ENCODE results near the gene PTH1R.

Gene PTH1R

DNA sequence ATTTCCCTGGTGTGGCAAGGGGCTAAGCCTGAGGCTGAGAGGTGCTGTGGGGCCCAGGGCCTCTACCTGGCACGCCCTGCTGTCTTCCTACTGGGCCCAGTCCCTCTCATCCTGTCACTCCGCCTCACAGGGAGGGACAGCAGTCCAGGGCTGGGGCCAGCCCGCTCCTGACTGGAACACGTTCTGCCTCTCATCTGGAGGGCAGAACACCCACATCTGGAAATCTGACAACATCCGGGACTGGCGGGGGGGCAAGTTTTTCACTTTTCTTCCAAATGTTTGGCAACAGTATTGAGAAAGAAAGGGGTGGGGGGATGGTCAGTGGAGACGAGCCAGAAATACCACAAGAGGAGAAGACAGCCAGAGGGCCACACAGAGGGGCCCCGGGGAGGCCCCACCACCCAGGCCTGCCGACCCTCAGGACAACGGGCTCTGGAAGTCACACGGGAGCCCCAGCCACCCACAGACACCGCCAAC lies 12.5 kb upstream of the PTH1R start:
- peak; percentile 59 for DNase-seq

DNA sequence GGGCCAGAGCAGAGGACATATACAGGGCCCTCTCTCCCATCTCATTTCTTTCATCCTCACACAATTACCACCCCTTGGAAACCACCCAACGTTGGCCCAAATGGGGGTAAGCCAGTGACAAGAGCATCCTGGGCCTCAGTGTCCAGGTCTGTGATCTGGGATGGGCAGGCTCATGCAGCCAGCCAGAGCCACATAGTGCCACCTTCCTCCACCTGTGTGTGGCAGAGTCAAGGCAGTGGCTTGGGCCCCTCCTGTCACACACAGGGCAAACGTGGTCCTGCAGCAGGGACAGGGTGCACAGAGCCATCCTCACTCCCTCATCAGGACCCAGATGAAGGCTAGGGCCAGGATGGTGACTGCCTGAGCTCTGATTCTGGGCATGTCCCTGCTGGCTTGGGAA lies 12.0 kb upstream of the PTH1R start:
- DNase-seq, result no peak

DNA sequence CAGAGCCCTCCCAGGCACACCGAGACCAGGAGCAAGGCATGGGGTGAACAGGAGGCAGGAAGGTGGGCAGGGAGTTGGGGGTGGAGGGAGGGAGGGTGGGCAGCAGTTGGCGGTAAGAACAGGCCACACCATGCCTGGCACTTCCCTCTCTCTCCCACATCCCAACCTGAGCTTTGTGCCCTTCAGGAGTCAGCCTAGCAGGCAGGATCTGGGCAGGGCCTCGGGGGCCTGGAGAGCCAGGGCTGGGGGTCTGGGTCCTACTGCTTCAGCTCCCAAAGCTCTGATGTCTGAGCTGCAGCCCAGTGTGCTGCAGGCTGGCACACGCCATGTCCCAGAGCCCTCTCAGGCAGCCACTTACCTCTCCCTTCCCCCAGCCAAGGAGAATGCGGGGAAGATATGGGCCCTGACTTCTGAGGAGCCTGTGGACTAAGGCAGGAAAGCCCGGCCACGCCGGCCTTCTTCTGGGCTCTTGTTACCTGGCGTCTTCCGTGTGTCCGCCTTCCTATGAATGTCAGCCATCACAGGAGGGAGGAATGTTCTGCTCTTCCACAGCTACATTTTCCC lies 11.4 kb upstream of the PTH1R start:
- DNase-seq, result no peak

DNA sequence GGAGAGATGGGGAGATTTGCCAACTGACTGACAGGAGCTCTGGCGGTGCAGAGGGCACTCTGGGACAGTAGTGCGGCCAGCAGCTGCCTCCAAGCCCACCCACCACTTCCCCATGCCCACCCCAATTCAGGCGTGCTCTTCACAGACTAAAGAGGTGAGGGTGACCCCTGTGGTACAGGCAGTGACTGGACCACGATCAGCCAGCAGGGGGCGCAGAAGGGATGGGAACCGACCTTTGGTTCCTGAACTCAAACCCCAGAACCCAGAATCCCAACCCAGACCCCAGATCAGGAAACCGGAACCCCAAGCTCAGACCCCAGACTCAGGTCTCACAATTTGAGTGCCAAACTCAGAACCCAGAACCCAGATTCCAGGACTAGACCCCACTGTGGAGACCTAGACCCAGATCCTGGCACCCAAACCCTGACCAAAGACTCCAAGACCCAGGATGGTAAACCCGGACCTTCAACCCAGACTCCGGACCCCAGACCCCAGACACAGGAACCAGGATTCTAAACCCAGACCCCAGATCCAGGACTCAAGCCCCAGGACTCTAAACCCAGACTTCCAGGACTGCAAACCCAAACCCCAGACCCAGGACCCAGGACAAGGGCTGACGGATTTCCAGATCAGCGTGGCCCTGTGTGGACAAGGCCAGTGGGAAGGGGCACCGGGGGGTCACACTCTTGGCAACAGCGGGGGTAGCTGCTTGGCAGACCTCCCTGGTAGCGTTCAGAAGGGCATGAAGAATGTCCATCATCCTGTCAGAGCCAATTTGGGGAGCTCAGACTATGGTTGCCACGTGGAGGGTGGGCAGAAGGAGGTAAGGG lies 10.6 kb upstream of the PTH1R start:
- peak; percentile 48 for DNase-seq

DNA sequence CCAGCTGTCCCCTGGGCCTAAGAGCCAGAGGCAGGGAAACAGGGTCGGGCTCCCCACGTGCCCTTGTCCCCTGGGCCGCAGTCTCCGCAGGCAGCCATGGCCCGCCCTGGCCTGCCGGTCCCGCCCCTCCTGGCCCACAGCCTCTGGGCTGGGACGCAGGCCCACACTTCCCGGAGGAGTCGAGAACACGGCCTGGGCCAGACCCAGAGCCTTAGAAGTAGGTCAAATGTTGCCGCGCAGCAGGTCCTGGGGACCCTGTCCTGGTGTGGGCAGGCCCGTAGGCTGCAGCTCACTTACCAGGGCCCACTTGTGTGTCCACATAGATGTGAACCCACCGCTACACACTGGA lies 10.0 kb upstream of the PTH1R start:
- peak; percentile 28 for DNase-seq

DNA sequence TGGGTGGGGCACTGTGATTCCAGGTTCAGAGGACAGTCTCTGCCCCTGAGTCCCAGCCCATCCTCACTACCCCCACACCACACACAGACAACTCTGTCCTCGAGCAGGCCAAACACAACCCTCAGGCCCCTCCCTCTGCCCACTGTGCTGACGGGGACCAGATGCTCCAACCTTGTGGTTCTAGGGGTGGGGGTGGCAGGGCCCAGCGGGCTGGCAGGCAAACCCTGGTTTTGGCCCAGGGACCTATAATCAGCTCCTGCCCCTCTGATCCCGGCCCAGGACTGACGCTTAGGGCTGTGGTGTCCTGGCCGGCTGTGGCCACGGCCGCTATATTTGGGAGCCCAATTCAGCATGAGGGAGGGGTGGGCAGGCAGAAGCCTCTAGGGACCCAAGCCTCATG lies 9.2 kb upstream of the PTH1R start:
- no peak for DNase-seq

DNA sequence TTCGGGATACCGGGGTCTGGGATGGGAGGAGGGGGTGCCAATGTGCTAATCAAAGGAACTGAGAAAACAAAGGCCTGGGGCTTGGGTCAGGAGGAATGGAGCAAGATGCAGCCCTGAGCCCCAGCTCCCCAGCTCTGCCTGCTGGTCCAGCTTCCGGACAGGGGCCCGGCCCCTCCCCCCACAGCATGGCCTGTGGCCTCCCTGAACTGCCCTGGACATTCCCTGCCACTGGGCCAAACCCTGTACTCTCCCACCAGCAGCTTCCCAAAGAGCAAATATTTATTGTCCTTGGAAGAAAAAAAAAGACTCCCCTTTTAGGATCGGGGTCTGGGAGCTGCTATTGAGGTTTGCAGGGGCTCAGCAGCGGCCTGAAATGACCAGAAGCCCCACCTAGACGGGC lies 8.6 kb upstream of the PTH1R start:
- no peak for DNase-seq

DNA sequence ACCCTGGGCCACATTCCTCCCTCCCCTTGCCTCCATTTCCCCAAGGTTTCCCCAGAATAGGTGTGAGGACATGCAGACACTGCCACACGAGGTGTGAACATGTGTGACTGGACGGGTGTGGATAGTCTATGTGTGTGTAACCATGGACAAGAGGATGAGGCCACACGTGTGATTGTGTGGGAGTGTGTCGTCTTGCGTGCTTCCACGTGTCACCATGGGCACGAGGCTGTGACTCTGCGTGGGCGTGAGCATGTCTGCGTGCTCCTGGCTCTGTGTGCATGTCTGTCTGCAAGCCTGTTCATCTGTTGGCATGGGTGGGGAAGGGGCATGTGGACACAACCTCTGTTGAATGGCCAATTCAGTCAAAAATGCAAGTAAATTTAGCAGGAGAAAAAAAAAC lies 8.1 kb upstream of the PTH1R start:
- DNase-seq, result no peak

DNA sequence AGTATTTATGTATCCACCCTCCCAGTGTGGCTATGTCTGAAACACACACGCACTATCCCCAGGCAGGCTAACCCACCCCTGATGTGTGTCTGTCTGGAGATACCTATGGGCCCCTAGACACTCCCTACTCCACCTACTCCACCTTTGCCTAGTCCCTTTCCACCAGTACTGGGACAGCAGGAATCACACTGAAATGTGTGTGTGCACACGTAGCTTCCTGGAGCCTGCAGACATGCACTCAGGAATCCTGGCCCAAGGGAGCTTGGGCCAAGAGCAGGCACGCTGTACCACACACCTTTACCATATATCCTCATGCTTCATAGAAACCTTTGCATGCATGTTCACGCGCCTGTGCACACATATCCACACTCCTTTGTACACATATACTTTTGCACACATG lies 6.9 kb upstream of the PTH1R start:
- no peak for DNase-seq

DNA sequence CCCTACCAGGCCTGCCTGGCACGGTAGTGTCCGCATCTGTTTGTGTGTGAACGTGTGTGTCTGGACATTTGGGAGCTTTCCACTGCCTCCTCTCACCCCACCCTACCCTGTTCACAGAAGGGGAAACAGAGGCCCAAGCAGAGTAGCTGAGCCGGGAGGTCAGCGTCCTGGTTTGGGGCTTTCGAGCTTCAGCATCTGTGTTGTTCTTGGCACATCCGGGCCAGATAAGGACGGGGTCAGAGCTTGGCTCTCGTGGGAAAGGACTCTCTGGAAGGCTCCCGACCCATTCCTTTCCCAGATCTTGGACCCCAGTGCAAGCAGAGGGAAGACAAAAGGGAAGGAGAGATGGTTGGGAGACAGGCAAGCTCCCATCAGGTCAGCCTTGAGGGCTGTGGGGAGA lies 6.3 kb upstream of the PTH1R start:
- DNase-seq, result no peak

DNA sequence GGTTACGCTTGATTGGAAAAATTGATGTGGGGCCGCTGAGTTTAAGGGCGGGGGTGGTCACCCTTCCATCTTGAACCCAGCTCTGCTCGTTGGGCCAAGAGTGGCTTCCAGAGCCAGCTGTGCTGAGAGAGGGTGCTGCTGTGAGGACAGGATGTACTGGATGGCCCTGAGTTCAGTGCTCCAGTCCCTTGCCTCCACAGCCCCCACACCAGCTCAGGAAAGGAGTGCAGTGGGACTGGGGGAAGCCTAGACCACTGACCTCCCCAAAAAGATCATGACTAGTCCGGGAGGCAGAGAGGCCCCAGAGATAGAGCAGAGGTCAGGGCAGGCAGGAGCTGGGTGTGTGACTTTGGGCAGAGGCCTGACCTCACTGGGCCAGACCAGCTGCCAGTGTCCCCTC lies 4.0 kb upstream of the PTH1R start:
- DNase-seq, result no peak

DNA sequence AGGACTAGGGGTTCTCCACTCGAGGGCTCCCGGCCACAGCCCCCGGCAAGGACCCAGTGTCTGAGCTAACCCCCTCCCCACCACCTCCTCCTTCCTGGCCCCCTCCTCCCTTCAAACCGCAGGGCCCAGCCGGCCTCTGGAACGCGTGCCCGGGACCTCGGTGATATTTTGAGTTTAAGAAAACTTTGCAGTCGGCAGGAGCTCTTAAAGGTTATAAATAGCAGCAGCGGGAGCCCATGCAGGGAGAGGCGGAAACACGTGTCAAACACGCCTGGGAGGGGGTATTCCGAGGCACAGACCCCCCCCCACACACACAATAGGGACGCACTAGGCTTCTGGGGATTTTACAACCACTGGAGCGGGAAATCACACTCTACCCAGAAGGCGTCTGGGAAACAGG lies 3.1 kb upstream of the PTH1R start:
- peak; percentile 47 for DNase-seq

DNA sequence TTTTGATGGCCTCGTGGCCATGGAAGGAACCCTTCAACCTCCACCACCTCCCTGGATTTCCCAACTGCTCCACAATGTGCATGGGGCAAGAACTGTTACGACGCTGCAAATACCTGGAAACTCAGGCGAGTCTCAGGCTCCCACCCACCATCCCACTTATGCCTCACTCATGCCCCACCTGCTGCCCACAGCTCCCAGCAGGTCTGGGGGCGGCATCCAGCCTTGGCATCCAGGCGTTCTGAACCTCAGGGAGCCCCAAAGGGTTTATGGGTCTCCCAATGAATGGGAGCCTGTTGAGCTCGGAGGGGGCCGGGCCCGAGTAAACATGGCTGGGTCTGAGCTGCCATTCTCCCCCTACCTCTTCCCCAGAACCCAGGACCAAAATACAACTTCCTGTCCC lies 2.0 kb upstream of the PTH1R start:
- DNase-seq, result no peak

DNA sequence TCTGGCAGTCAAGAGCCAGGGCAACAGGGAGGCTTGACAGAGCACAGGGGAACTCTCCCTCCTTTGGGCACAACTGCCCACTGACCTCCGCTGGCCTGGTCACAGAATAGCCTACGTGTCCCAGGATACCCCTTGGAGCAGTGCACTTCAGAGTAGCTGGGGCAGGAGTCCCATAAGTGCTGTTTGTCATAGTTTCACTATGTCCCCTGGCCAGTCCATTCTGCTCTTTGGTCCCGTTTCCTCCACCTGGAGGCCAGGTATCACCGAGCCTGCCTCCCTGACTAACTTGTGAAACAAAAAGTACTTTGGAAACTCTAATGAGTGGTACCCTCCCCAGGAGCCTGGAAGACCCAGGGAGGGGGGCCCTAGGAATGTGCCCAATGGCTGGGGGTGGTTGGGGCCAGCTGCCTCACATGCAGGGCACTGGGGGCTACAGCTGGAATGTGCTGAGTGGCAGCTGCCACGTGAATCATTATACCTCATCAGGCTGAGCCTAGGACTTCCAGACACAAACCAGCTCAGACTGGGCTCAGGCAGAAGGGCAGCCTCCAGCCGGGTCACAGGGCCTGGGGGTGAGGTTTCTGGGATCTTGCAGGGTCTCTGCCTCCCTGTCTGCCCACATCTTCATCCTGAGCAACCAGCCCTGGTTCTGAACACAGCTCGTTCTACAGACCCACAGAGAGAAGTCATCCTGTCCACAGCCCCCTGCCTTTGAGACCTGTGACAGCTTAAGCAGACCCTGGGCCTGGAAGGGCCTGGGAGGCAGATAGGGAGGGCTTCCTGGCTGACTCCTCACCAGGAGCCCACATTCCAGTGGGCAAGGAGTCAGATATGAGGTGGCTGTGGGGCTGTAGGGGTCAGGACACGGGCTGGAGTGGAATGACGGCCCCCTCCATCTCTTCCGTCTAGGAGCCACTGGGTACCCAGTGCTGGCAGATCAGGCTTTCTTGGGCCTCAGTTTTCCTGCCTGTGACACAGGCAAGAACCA lies 914 bp upstream of the PTH1R start:
- no peak for DNase-seq

DNA sequence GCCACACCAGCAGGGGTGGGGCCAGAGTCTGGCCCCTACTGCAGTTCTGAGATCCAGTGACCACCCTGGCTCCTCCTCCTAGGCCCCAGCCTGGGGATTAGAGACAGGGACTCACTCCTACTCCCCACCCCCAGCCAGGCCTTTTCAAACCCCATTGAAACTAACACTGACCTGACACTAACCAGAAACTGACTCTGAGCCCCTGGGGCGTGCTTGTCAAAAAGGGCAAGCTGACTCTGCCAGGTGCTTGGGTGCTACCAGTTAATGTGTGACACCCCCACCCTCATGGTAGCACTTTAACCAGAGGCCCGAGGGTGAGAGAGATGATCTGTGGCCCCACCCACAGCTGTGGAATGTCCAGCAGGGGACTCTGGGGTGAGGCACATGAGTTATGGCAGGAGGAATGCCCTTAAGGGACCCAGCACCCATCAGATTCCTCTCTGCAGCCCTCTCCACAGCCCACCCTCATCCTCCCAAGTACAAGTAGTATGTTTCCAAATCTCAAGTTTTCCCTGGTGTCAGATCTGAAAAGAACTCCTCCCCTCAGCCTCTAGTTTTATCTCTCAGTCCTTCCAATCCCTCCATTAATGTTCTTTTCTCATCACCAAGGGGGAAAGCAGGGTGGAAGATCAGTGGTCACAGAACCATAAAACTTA lies 1.4 kb downstream of the PTH1R start:
- DNase-seq, result no peak

DNA sequence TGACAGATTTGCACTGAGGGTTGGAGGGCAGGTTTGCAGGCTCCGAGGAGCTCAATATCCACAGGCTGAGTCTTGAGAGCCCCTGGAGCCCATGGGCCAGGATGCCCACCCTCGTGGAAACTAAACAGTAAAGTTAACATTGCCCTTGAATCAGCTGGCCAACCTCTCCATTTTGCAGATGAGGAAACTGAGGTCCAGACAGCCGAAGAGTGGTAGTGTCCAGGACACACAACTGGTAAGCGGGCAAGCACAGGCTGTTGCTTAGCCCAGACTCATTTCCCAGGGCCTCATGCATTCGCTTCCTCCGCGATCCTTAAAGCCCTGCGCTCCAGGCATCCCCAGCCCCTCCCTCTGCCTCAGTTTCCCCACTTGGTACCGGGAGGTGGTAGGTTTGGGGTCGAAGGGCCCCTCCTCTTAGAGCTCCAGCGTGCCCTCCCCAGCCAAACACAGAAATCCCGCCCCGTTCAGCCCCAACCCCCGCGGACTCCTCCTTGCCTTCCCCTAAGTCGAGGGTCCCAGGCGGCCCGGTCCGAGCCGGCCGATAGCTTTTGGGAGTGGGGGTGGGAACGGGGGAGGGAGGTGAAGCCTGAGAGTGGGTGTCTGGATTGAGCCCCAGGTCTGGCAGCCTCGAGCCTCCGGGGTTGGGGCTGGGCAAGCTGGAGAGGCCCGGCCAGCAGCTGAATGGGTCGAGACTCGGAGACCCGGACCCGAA lies 3.5 kb downstream of the PTH1R start:
- no peak for DNase-seq

DNA sequence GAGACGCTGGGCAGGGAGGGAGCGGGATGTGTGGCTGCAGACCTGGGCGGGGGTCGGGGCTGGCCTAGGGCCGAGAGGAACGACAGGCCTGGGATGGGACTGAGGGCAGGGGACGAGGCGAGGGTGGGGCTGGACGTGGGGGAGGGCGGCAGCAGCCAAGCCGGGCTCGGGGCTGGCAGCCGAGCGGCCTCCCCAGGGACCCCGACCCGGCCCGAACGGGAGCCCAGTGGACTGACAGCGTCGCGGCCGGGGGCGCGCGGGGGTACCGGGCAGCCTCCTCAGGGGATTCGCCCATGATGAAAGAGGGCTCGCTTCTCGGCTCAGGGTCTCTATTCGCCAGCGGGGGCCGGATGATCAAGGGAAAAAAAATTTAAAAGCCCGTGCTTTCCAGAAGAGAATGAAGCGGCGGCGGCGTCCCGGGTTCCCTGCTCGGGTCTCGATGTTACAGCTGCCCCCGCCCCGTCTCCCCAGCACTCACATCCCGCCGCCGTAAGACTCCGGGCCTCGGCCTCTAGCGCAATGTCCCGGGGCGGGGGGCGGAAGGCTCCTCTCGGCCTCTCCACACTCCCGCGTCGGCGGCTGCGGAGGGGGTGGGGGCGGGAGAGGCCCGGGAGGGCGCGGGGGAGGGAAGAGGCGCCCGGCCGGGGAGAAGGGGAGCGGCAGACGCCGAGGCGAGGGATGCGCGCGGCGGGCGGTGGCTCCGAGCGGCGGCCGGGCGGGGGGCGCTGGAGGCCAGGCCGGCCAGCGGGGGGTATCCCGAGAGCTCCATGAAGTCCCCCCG lies 4.3 kb downstream of the PTH1R start:
- peak; percentile 22 for DNase-seq

DNA sequence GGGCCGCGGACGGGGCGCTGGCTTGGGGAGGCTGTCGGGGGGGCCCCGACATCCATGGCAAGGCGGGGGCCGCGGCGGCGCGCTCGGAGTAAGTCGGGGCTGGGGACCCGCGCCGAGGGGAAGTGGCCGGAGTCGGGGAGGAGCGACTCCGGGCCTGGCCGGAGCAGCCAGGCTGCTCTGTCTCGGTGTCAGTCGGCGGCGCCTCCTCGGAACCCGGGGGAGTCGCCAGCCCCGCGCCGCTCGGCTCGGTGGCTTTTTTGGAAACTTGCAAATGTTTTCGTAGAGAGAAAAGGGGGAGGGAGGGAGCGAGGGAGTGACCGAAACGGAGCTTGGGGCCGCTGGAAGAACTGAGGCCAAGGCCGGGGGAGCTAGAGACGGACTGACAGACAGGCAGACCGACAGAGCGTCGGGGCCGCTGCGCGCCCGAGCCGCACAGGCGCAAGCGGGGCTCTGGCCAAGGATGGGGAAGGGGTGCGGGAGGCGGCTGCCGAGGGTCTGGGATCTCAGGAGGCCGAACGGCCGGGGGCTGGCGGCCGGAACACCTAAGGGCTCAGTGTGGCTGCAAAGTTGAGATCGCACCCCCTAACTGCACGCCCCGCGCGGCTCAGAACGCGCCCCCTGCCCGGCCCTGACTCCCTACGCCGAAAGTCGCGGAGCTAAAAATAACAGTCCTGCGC lies 5.0 kb downstream of the PTH1R start:
- no peak for DNase-seq

DNA sequence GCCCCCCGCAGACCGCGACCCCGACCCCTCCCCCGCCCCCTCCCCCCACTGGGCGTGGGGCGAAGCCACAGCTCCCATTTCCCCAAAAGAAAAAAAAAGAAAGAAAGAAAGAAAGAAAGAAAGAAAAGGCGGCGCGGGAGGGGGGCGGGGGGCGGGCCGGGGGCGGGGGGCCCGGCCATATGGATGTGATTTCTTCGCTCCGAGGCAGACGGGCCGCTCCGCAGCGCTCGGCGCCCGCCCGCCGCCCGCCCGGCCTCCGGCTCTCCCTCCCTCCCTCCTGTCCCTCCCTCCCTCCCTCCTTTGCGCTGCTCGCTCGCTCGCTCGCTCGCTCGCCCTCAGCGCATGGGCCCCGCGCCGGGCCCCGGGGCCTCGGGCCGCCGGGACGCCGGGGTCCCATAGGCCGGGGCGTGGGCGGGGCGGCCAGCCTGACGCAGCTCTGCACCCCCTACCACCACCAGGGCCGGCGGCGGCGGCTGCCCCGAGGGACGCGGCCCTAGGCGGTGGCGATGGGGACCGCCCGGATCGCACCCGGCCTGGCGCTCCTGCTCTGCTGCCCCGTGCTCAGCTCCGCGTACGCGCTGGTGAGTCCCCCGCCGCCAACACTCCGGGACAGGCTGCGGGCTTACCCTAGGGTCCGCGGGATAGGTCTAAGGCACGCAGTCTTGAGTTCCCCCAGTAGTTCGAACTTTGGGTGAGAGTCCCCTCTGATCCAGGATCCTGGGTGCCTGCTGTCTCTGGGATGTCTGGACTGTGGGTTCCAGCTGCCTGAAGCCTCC lies 5.7 kb downstream of the PTH1R start:
- peak; percentile 28 for DNase-seq

DNA sequence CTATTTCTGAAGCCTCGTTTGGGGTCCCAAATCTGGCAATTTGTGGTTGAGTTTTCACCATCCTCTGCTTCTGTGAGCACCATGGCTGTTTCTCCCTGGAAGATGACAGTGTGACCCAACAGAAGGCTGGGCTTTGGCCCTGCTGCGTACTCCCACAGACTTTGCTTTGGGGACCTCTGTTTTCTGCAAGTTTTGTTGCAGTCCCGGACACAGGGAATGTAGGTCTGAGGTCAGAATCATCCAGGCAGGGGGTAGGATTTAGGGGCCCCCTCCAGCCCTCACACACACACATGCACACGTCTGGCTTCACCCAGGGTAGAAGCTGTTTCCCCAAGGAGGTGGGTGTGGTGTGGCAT lies 6.3 kb downstream of the PTH1R start:
- DNase-seq, result no peak
